GM23338 (cell line): ENCODE data around the gene ANKRD6. TPM values are rescaled to one million over a fixed set of nuclear protein-coding genes. Genes with fewer than 3 reads are reported as not detected.

Experiments used
- ATAC-seq: fragments of 200-7000 bp; cut with Tn5 transposase; 3 replicates; pipeline ENCODE4 v1.9.1; 2020
- DNase-seq: peaks from one replicate; pipeline ENCODE4 v3.0.0-alpha.2; 2015; ENCODE audit warnings: low spot score
- H2AFZ ChIP-seq: fragments of 200-600 bp; sonication (generic); 2 replicates; pipeline ENCODE4 v1.8.0; 2016; ENCODE audit warnings: antibody characterized with exemption, mild to moderate bottlenecking, moderate library complexity
- H3F3A ChIP-seq: fragments of 200-600 bp; sonication (generic); replicated peaks from 2 replicates; pipeline ENCODE4 v1.8.0; 2017; ENCODE audit warnings: antibody characterized with exemption, mixed run types, low read depth
- H3K27ac ChIP-seq: fragments of 200-600 bp; sonication (generic); 2 replicates; pipeline ENCODE4 v1.6.1; 2016; ENCODE audit warnings: low read depth
- H3K27me3 ChIP-seq: fragments of 200-600 bp; sonication (generic); 2 replicates; pipeline ENCODE4 v1.8.0; 2016; ENCODE audit warnings: mild to moderate bottlenecking, mixed run types, moderate library complexity; ENCODE audit not compliant: insufficient read depth
- H3K36me3 ChIP-seq: fragments of 200-600 bp; sonication (generic); 2 replicates; pipeline ENCODE4 v1.8.0; 2016; ENCODE audit warnings: mild to moderate bottlenecking; ENCODE audit not compliant: insufficient read depth
- H3K4me1 ChIP-seq: fragments of 200-600 bp; sonication (generic); 2 replicates; pipeline ENCODE4 v1.8.0; 2016; ENCODE audit warnings: mild to moderate bottlenecking, moderate library complexity; ENCODE audit not compliant: insufficient read depth
- H3K4me2 ChIP-seq: fragments of 200-600 bp; sonication (generic); 2 replicates; pipeline ENCODE4 v1.7.1; 2017; ENCODE audit warnings: mixed run types
- H3K4me3 ChIP-seq: fragments of 200-600 bp; sonication (generic); 2 replicates; pipeline ENCODE4 v1.6.1; 2016; ENCODE audit warnings: mixed run types
- H3K79me2 ChIP-seq: fragments of 200-600 bp; sonication (generic); replicated peaks from 2 replicates; pipeline ENCODE4 v1.8.0; 2017; ENCODE audit warnings: mild to moderate bottlenecking; ENCODE audit not compliant: insufficient read depth
- H3K9me2 ChIP-seq: fragments of 200-600 bp; sonication (generic); 2 replicates; pipeline ENCODE4 v1.8.0; 2017; ENCODE audit not compliant: insufficient read depth
- H4K20me1 ChIP-seq: fragments of 200-600 bp; sonication (generic); replicated peaks from 2 replicates; pipeline ENCODE4 v1.8.0; 2017; ENCODE audit warnings: mild to moderate bottlenecking; ENCODE audit not compliant: insufficient read depth
- H3K27ac Mint-ChIP-seq: 2 replicates; pipeline ENCODE4 v1.8.0; 2020; ENCODE audit warnings: inconsistent platforms, mild to moderate bottlenecking, moderate library complexity, mixed read lengths
- H3K27me3 Mint-ChIP-seq: 3 replicates; pipeline ENCODE4 v1.8.0; 2022; ENCODE audit warnings: low read depth, mild to moderate bottlenecking, moderate library complexity, mixed read lengths, inconsistent platforms; ENCODE audit not compliant: insufficient read depth, poor library complexity
- H3K36me3 Mint-ChIP-seq: 3 replicates; pipeline ENCODE4 v1.8.0; 2021; ENCODE audit warnings: low read depth, mild to moderate bottlenecking, inconsistent platforms, moderate library complexity, mixed read lengths
- H3K4me1 Mint-ChIP-seq: 3 replicates; pipeline ENCODE4 v1.8.0; 2020; ENCODE audit warnings: mild to moderate bottlenecking, inconsistent platforms, mixed read lengths
- H3K4me3 Mint-ChIP-seq: 3 replicates; pipeline ENCODE4 v1.8.0; 2021; ENCODE audit warnings: moderate library complexity, mild to moderate bottlenecking, inconsistent platforms, mixed read lengths
- H3K9me3 Mint-ChIP-seq: 3 replicates; pipeline ENCODE4 v1.8.0; 2020; ENCODE audit warnings: moderate library complexity, mild to moderate bottlenecking, inconsistent platforms, mixed read lengths
- CREB1 ChIP-seq: fragments of 250-450 bp; sonication (Bioruptor Pico); IDR thresholded peaks from 2 replicates; pipeline ENCODE4 v1.5.0; 2020; ENCODE audit warnings: low read depth, mild to moderate bottlenecking, moderate library complexity
- JUNB ChIP-seq: IDR thresholded peaks from one replicate; pipeline ENCODE4 v1.6.1; 2016; ENCODE audit warnings: antibody characterized with exemption; ENCODE audit not compliant: unreplicated experiment
- POLR2AphosphoS5 ChIP-seq: IDR thresholded peaks from 2 replicates; pipeline ENCODE4 v1.6.1; 2016; ENCODE audit warnings: antibody characterized with exemption, low read depth
- ZNF114 ChIP-seq: fragments of 250-450 bp; sonication (Bioruptor Pico); IDR thresholded peaks from 2 replicates; pipeline ENCODE4 v1.5.0; 2020; ENCODE audit warnings: mild to moderate bottlenecking, moderate library complexity
- polyA plus RNA-seq: library from polyadenylated mRNA; unstranded; fragments of >200 nt; fragmentation: Nextera tagmentation; extraction: Ambion mirVana; gene quantifications from 2 replicates; pipeline ENCODE4 v1.2.1, GENCODE V29; 2016
- total RNA-seq: library from RNA; depleted of rRNA; stranded (reverse); fragments of >200 nt; shearing (Covaris generic); gene quantifications from 2 replicates; pipeline ENCODE4 v1.2.3, GENCODE V29; 2014
- TF ChIP-seq, protein P1 (sequence below): fragments of 250-450 bp; sonication (Bioruptor Pico); IDR thresholded peaks from 2 replicates; pipeline ENCODE4 v1.5.0; 2020; ENCODE audit warnings: mild to moderate bottlenecking, moderate library complexity
- TF ChIP-seq, protein P2 (sequence below), 2 experiments: fragments of 200-600 bp in 1 of 2; sonication (generic) in 1 of 2; conservative IDR thresholded peaks; 2 replicates each; pipeline versions ENCODE4 v1.5.1 to v1.6.1; 2016 to 2017; ENCODE audit warnings: antibody characterized with exemption in 2 of 2, low read depth in 2 of 2, mild to moderate bottlenecking in 2 of 2, moderate library complexity in 1 of 2
- TF ChIP-seq, protein P3 (sequence below): IDR thresholded peaks from one replicate; pipeline ENCODE4 v1.6.1; 2018; ENCODE audit warnings: antibody characterized with exemption; ENCODE audit not compliant: unreplicated experiment

ANKRD6 gene
- total and polyA plus RNA-seq, 2 experiments from 2014 or later: 3.2 to 9.2 TPM

DNA sequence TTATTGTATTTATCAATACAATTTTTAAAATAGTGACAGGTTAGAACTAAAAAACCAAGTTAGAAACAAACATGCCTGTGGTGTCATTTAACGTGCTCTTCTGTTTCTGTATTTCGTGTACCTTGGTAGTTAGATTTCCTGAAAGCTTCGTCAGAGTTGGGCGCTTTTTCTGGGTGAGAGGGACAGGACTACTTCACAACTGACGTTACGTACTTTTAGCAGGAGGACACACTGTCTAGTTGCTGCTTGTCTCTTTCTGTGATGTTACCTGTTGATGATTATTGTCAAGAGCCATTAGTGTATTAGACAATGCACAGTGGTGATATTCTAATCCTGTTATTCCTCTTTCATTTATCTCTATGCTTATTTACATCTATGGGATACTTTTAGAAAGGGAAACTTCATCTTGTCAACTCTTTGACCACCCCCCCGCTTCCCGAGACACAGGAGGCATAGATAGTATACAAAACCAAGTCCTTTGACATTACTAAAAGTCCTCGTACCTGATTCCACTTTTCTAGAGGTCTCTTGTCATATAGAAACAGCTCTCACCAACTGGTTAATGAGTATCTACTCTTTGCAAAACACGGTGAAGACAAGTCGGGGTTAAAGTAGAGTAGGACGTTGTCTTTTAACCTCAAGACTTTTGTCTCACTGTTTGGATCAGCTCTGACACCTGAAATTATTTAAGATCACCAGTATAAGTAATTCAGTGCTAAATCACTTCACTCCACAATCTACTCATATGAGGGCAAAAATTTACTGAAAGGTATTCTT, 109.3 kb downstream of the ANKRD6 start:
- no peak overlapping the region for H3K27ac Mint-ChIP-seq
- Histone ChIP-seq H2AFZ (no peak overlapping the region), H4K20me1 (no peaks in the 10 kb centered on the region), H3K79me2 (no peaks in the 10 kb centered on the region), H3K27me3 (no peaks in the 10 kb centered on the region), H3K27ac (no peak overlapping the region), H3K4me2 (no peak overlapping the region), H3K9me2 (no peaks in the 10 kb centered on the region), H3K4me1 (no peaks in the 10 kb centered on the region), H3K4me3 (no peak overlapping the region), H3F3A (no peaks in the 10 kb centered on the region), H3K36me3 (no peaks in the 10 kb centered on the region)
- no peaks in the 10 kb centered on the region for H3K36me3 Mint-ChIP-seq
- TF ChIP-seq JUNB (no peak), CREB1 (CRISPR knock-in tag) (no peak), POLR2AphosphoS5 (no peak), ZNF114 (CRISPR knock-in tag) (no peak)
- TF ChIP-seq, protein P1, sequence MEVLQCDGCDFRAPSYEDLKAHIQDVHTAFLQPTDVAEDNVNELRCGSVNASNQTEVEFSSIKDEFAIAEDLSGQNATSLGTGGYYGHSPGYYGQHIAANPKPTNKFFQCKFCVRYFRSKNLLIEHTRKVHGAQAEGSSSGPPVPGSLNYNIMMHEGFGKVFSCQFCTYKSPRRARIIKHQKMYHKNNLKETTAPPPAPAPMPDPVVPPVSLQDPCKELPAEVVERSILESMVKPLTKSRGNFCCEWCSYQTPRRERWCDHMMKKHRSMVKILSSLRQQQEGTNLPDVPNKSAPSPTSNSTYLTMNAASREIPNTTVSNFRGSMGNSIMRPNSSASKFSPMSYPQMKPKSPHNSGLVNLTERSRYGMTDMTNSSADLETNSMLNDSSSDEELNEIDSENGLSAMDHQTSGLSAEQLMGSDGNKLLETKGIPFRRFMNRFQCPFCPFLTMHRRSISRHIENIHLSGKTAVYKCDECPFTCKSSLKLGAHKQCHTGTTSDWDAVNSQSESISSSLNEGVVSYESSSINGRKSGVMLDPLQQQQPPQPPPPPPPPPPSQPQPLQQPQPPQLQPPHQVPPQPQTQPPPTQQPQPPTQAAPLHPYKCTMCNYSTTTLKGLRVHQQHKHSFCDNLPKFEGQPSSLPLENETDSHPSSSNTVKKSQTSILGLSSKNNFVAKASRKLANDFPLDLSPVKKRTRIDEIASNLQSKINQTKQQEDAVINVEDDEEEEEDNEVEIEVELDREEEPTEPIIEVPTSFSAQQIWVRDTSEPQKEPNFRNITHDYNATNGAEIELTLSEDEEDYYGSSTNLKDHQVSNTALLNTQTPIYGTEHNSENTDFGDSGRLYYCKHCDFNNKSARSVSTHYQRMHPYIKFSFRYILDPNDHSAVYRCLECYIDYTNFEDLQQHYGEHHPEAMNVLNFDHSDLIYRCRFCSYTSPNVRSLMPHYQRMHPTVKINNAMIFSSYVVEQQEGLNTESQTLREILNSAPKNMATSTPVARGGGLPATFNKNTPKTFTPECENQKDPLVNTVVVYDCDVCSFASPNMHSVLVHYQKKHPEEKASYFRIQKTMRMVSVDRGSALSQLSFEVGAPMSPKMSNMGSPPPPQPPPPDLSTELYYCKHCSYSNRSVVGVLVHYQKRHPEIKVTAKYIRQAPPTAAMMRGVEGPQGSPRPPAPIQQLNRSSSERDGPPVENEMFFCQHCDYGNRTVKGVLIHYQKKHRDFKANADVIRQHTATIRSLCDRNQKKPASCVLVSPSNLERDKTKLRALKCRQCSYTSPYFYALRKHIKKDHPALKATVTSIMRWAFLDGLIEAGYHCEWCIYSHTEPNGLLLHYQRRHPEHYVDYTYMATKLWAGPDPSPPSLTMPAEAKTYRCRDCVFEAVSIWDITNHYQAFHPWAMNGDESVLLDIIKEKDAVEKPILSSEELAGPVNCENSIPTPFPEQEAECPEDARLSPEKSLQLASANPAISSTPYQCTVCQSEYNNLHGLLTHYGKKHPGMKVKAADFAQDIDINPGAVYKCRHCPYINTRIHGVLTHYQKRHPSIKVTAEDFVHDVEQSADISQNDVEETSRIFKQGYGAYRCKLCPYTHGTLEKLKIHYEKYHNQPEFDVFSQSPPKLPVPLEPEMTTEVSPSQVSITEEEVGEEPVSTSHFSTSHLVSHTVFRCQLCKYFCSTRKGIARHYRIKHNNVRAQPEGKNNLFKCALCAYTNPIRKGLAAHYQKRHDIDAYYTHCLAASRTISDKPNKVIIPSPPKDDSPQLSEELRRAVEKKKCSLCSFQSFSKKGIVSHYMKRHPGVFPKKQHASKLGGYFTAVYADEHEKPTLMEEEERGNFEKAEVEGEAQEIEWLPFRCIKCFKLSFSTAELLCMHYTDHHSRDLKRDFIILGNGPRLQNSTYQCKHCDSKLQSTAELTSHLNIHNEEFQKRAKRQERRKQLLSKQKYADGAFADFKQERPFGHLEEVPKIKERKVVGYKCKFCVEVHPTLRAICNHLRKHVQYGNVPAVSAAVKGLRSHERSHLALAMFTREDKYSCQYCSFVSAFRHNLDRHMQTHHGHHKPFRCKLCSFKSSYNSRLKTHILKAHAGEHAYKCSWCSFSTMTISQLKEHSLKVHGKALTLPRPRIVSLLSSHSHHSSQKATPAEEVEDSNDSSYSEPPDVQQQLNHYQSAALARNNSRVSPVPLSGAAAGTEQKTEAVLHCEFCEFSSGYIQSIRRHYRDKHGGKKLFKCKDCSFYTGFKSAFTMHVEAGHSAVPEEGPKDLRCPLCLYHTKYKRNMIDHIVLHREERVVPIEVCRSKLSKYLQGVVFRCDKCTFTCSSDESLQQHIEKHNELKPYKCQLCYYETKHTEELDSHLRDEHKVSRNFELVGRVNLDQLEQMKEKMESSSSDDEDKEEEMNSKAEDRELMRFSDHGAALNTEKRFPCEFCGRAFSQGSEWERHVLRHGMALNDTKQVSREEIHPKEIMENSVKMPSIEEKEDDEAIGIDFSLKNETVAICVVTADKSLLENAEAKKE (CRISPR knock-in tag): no peak
- TF ChIP-seq, protein P2, sequence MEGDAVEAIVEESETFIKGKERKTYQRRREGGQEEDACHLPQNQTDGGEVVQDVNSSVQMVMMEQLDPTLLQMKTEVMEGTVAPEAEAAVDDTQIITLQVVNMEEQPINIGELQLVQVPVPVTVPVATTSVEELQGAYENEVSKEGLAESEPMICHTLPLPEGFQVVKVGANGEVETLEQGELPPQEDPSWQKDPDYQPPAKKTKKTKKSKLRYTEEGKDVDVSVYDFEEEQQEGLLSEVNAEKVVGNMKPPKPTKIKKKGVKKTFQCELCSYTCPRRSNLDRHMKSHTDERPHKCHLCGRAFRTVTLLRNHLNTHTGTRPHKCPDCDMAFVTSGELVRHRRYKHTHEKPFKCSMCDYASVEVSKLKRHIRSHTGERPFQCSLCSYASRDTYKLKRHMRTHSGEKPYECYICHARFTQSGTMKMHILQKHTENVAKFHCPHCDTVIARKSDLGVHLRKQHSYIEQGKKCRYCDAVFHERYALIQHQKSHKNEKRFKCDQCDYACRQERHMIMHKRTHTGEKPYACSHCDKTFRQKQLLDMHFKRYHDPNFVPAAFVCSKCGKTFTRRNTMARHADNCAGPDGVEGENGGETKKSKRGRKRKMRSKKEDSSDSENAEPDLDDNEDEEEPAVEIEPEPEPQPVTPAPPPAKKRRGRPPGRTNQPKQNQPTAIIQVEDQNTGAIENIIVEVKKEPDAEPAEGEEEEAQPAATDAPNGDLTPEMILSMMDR (conservative IDR thresholded peaks at IDR 0.05; ENCODE audit: low read depth in 2 of 2): no peak
- TF ChIP-seq, protein P3, sequence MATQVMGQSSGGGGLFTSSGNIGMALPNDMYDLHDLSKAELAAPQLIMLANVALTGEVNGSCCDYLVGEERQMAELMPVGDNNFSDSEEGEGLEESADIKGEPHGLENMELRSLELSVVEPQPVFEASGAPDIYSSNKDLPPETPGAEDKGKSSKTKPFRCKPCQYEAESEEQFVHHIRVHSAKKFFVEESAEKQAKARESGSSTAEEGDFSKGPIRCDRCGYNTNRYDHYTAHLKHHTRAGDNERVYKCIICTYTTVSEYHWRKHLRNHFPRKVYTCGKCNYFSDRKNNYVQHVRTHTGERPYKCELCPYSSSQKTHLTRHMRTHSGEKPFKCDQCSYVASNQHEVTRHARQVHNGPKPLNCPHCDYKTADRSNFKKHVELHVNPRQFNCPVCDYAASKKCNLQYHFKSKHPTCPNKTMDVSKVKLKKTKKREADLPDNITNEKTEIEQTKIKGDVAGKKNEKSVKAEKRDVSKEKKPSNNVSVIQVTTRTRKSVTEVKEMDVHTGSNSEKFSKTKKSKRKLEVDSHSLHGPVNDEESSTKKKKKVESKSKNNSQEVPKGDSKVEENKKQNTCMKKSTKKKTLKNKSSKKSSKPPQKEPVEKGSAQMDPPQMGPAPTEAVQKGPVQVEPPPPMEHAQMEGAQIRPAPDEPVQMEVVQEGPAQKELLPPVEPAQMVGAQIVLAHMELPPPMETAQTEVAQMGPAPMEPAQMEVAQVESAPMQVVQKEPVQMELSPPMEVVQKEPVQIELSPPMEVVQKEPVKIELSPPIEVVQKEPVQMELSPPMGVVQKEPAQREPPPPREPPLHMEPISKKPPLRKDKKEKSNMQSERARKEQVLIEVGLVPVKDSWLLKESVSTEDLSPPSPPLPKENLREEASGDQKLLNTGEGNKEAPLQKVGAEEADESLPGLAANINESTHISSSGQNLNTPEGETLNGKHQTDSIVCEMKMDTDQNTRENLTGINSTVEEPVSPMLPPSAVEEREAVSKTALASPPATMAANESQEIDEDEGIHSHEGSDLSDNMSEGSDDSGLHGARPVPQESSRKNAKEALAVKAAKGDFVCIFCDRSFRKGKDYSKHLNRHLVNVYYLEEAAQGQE: no peak
- H3K4me3 Mint-ChIP-seq: no peak overlapping the region
- DNase-seq (no peak), ATAC-seq (no peak)
- no peaks in the 10 kb centered on the region for H3K9me3 Mint-ChIP-seq
- H3K27me3 Mint-ChIP-seq: no peaks in the 10 kb centered on the region
- peaks cover 6% of the 10 kb centered on the region; the same call in 1 of the 3 replicates for H3K4me1 Mint-ChIP-seq
